IPS-NIHi7 (cell line): ENCODE data around the gene GRK1.
"Not testable (repeated sequence)": the region's sequence is repeated elsewhere in the genome, so short reads cannot be mapped to it uniquely, and the experiment has no call there.

Source experiments
- DNase-seq: peaks from one replicate; pipeline ENCODE4 v3.0.0; 2012; ENCODE audit warnings: mixed read lengths; ENCODE audit errors: extremely low spot score

GRK1 gene

GRCh38 chr13:113665597-113666328 lies 1.3 kb upstream of the GRK1 start:
- no peak for DNase-seq

GRCh38 chr13:113666329-113666670 lies 719 bp upstream of the GRK1 start:
- no peak for DNase-seq

GRCh38 chr13:113667771-113668490 lies 912 bp downstream of the GRK1 start:
- no peak for DNase-seq

- no peak for DNase-seq
Measured at GRCh38 chr13:113668491-113668971, 1.5 kb downstream of the GRK1 start.

- no peak for DNase-seq
Measured at GRCh38 chr13:113669231-113669754, 2.3 kb downstream of the GRK1 start.

GRCh38 chr13:113669755-113670341 lies 2.8 kb downstream of the GRK1 start:
- DNase-seq: no peak

- DNase-seq: no peak
Measured at GRCh38 chr13:113670541-113670940, 3.5 kb downstream of the GRK1 start.

- DNase-seq: no peak
Measured at GRCh38 chr13:113671066-113672001, 4.3 kb downstream of the GRK1 start.

GRCh38 chr13:113672002-113672651 lies 5.1 kb downstream of the GRK1 start:
- DNase-seq: no peak

- no peak for DNase-seq
Measured at GRCh38 chr13:113722921-113723320, 55.9 kb downstream of the GRK1 start.

GRCh38 chr13:113723410-113724015 lies 56.5 kb downstream of the GRK1 start:
- no peak for DNase-seq

- no peak for DNase-seq
Measured at GRCh38 chr13:113724016-113724758, 57.2 kb downstream of the GRK1 start.

GRCh38 chr13:113724780-113725315 lies 57.8 kb downstream of the GRK1 start:
- peak; percentile 84 for DNase-seq

GRCh38 chr13:113725329-113726105 lies 58.5 kb downstream of the GRK1 start:
- DNase-seq: not testable (repeated sequence)

- not testable (repeated sequence) for DNase-seq
Measured at GRCh38 chr13:113726106-113726821, 59.2 kb downstream of the GRK1 start.

- no peak for DNase-seq
Measured at GRCh38 chr13:113726961-113727411, 60.0 kb downstream of the GRK1 start.

GRCh38 chr13:113728571-113729054 lies 61.6 kb downstream of the GRK1 start:
- DNase-seq: no peak
